Endothelial cell of umbilical vein (primary cell): ENCODE measurements around the gene CLIC3. TPM values are rescaled to one million over a fixed set of nuclear protein-coding genes. Genes with fewer than 3 reads are reported as not detected.
A peak's percentile ranks its signal among the peaks of the same experiment; 100 is the strongest.

Experiments used
- BruUV-seq: library from RNA; stranded (reverse); fragments of 400-500 nt; replicated peaks from 2 replicates; lab custom pipeline; 2021; lab: Mats Ljungman, UMichigan
- CTCF ChIA-PET: fragments of 300-600, 350-600 bp; sonication (Branson Sonifier 250); formaldehyde crosslinking; loops from one replicate; lab custom pipeline; 2021; ENCODE audit warnings: antibody characterized with exemption, inconsistent platforms; lab: Charles Lee
- POLR2A ChIA-PET: fragments of 300-600, 350-600 bp; sonication (Branson Sonifier 250); formaldehyde crosslinking; loops from one replicate; lab custom pipeline; 2021; ENCODE audit warnings: antibody characterized with exemption, inconsistent platforms; lab: Charles Lee
- DNase-seq: peaks from one replicate; pipeline ENCODE4 v3.0.0-alpha.2; 2011; ENCODE audit warnings: low read depth, low spot score
- FAIRE-seq: peaks from 2 replicates; lab custom pipeline; 2011; peaks lifted over from hg19 to GRCh38; lab: Jason Lieb, UNC
- H2AFZ ChIP-seq: 2 replicates; pipeline ENCODE4 v1.6.0; 2012; ENCODE audit warnings: low read depth, low read length, control low read depth, inconsistent platforms
- H3K27ac ChIP-seq: 2 replicates; pipeline ENCODE4 v1.5.1; 2011; ENCODE audit warnings: low read depth, mild to moderate bottlenecking, control low read depth, low read length, moderate library complexity; ENCODE audit not compliant: insufficient read depth
- H3K27me3 ChIP-seq, 2 experiments: 2 replicates each; pipeline versions ENCODE4 v1.6.0 to v1.6.1; 2011; ENCODE audit warnings: low read length in 2 of 2, mixed read lengths in 1 of 2; ENCODE audit not compliant: control insufficient read depth in 2 of 2, insufficient read depth in 2 of 2
- H3K36me3 ChIP-seq, 2 experiments: 2 replicates in 1 of 2; 3 replicates in 1 of 2; pipeline ENCODE4 v1.5.1; 2011; ENCODE audit warnings: low read length in 2 of 2, mild to moderate bottlenecking in 1 of 2, moderate library complexity in 1 of 2; ENCODE audit not compliant: control insufficient read depth in 2 of 2, insufficient read depth in 2 of 2; ENCODE audit errors: extremely low read depth in 1 of 2
- H3K4me1 ChIP-seq: 3 replicates; pipeline ENCODE4 v1.5.1; 2011; ENCODE audit warnings: mild to moderate bottlenecking, low read length; ENCODE audit not compliant: control insufficient read depth, insufficient read depth; ENCODE audit errors: extremely low read depth
- H3K4me2 ChIP-seq: 2 replicates; pipeline ENCODE4 v1.6.1; 2011; ENCODE audit warnings: low read length, control low read depth, mixed read lengths; ENCODE audit not compliant: insufficient read depth
- H3K4me3 ChIP-seq, 3 experiments: fragments of 200-600 bp in 1 of 3; sonication (generic), shearing (Covaris generic) in 1 of 3; replicated peaks in 1 of 3; 2 replicates each; pipeline ENCODE4 v1.5.1; 2011 to 2016; ENCODE audit warnings: control low read depth in 3 of 3, low read length in 3 of 3, mild to moderate bottlenecking in 2 of 3, inconsistent platforms in 1 of 3, low read depth in 1 of 3, moderate library complexity in 1 of 3; ENCODE audit not compliant: insufficient read depth in 1 of 3
- H3K79me2 ChIP-seq: 2 replicates; pipeline ENCODE4 v1.6.0; 2012; ENCODE audit warnings: low read length, inconsistent platforms; ENCODE audit not compliant: control insufficient read depth, insufficient read depth
- H3K9ac ChIP-seq: replicated peaks from 2 replicates; pipeline ENCODE3; 2011; ENCODE audit warnings: low read length, control low read depth; ENCODE audit not compliant: insufficient read depth; ENCODE audit errors: extremely low read depth
- H3K9me1 ChIP-seq: replicated peaks from 3 replicates; pipeline ENCODE4 v1.6.0; 2011; ENCODE audit warnings: mild to moderate bottlenecking, low read length; ENCODE audit not compliant: control insufficient read depth, insufficient read depth; ENCODE audit errors: extremely low read depth
- H3K9me3 ChIP-seq: replicated peaks from 2 replicates; pipeline ENCODE4 v1.5.1; 2012; ENCODE audit warnings: low read length, inconsistent platforms; ENCODE audit not compliant: control insufficient read depth, insufficient read depth
- H4K20me1 ChIP-seq: replicated peaks from 2 replicates; pipeline ENCODE3; 2011; ENCODE audit warnings: mild to moderate bottlenecking, low read length; ENCODE audit not compliant: control insufficient read depth, insufficient read depth; ENCODE audit errors: extremely low read depth
- CTCF ChIP-seq, 2 donors: IDR thresholded peaks; 1 replicate in 1 of 2; 2 replicates in 1 of 2; pipeline ENCODE4 v1.5.1; 2011; ENCODE audit warnings: low read length in 2 of 2, mild to moderate bottlenecking in 2 of 2, moderate library complexity in 2 of 2, control low read depth in 1 of 2, inconsistent platforms in 1 of 2, low read depth in 1 of 2; ENCODE audit not compliant: insufficient read depth in 1 of 2; ENCODE audit errors: extremely low read depth in 1 of 2
- EZH2 ChIP-seq: IDR thresholded peaks from 2 replicates; pipeline ENCODE4 v1.6.1; 2012; ENCODE audit warnings: borderline replicate concordance, low read depth, mild to moderate bottlenecking, moderate library complexity, low read length, inconsistent platforms; ENCODE audit not compliant: severe bottlenecking
- FOS ChIP-seq: IDR thresholded peaks from 2 replicates; pipeline ENCODE4 v1.6.1; 2011; ENCODE audit warnings: mild to moderate bottlenecking, low read length, moderate library complexity, borderline replicate concordance; ENCODE audit not compliant: insufficient read depth
- GATA2 ChIP-seq: IDR thresholded peaks from 2 replicates; pipeline ENCODE4 v1.7.0; 2011; ENCODE audit warnings: low read depth, mild to moderate bottlenecking, moderate library complexity, mixed read lengths, low read length; ENCODE audit not compliant: insufficient read length, insufficient read depth
- JUN ChIP-seq: IDR thresholded peaks from 2 replicates; pipeline ENCODE4 v1.6.1; 2011; ENCODE audit warnings: borderline replicate concordance, low read depth; ENCODE audit not compliant: insufficient read length, insufficient read depth
- MYC ChIP-seq: IDR thresholded peaks from one replicate; pipeline ENCODE4 v1.6.1; 2011; ENCODE audit warnings: mild to moderate bottlenecking, low read depth, low read length
- POLR2A ChIP-seq: IDR thresholded peaks from 2 replicates; pipeline ENCODE4 v1.6.1; 2012; ENCODE audit warnings: low read depth, mild to moderate bottlenecking, control low read depth, low read length
- POLR2AphosphoS5 ChIP-seq: IDR thresholded peaks from 2 replicates; pipeline ENCODE4 v1.6.1; 2012; ENCODE audit warnings: low read depth, mild to moderate bottlenecking, control low read depth, low read length, moderate library complexity; ENCODE audit not compliant: insufficient read depth
- dilution Hi-C: fragments of 300-500 bp; cut with MboI; formaldehyde crosslinking; loops from one replicate; pipeline ENCODE4 v1.15.0; 2019; ENCODE audit warnings: low sequenced_read_pairs; ENCODE audit not compliant: extremely low pct_ligation_motif_present
- intact Hi-C: fragments of 100-400 bp; cut with micrococcal nuclease; formaldehyde crosslinking; loops from one replicate; pipeline ENCODE4 v1.10.0; 2022
- polyA plus RNA-seq, 4 experiments: library from polyadenylated mRNA; depleted of rRNA in 3 of 4; stranded (reverse) in 3 of 4; unstranded in 1 of 4; fragments of >200 nt; gene quantifications; 2 replicates each; pipeline versions ENCODE4 v1.2.1 to v1.2.3, GENCODE V29; 2011 to 2012; ENCODE audit warnings: missing spikeins in 1 of 4
- total RNA-seq: library from RNA; stranded (reverse); gene quantifications from 2 replicates; pipeline ENCODE4 v1.2.3, GENCODE V29; 2021
- TF ChIP-seq, protein P1 (sequence below): IDR thresholded peaks from 2 replicates; pipeline ENCODE4 v1.6.1; 2011; ENCODE audit not compliant: insufficient read depth, insufficient read length

The CLIC3 gene
- total and polyA plus RNA-seq, 2 donors (not counting 3 experiments of a cell fraction or from before 2014, with no cell fraction given), result 2.3 TPM; not detected in 1

- FAIRE-seq (peak; percentile 38), DNase-seq (peak; percentile 31)
- no peaks in the 10 kb centered on the region for H3K27me3 ChIP-seq
- H3K4me1 ChIP-seq, result peaks cover 41% of the 10 kb centered on the region
- H3K79me2 ChIP-seq, result peaks cover 33% of the 10 kb centered on the region
- H3K9ac ChIP-seq, result no peak overlapping the region
- H3K4me3 ChIP-seq, result peak overlapping the region; percentile 28 to 54 (median 44)
- no peaks in the 10 kb centered on the region for H4K20me1 ChIP-seq
- intact Hi-C loops, result loop anchor here (2.0 kb wide), 1 partner anchor 16 kb away; the partner anchor contains the start of gene ABCA2
- no peak for TF ChIP-seq EZH2
- TF ChIP-seq MYC, result no peak
- TF ChIP-seq JUN, result no peak
- no peak for TF ChIP-seq FOS
- no peak for TF ChIP-seq CTCF (IDR thresholded peaks at IDR 0.05; ENCODE audit: extremely low read depth in 1 of 2, insufficient read depth in 1 of 2, low read depth in 1 of 2, low read length in 2 of 2)
- no peak for TF ChIP-seq POLR2AphosphoS5
- TF ChIP-seq POLR2A, result no peak
- TF ChIP-seq, protein P1, sequence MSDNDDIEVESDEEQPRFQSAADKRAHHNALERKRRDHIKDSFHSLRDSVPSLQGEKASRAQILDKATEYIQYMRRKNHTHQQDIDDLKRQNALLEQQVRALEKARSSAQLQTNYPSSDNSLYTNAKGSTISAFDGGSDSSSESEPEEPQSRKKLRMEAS, result no peak
- TF ChIP-seq GATA2, result no peak
- CTCF ChIA-PET, result interaction anchor here (0.5 to 5.2 kb wide), 7 partner anchors 9 to 258 kb away, joined by 3 to 58 read pairs (median 4); no protein-coding TSS in a partner anchor
- no peak overlapping the region for H3K27ac ChIP-seq
- dilution Hi-C loops, result no loop called here
- H3K9me3 ChIP-seq, result no peaks in the 10 kb centered on the region
- H3K9me1 ChIP-seq, result no peaks in the 10 kb centered on the region
- POLR2A ChIA-PET, result no interaction called here
- no peak overlapping the region for H2AFZ ChIP-seq
- peak overlapping the region; percentile 56 for H3K4me2 ChIP-seq
- no TSS peak for BruUV-seq
- peaks cover 0 to 7% of the 10 kb centered on the region in 2 experiments for H3K36me3 ChIP-seq
These were observed 48.3 kb upstream of the CLIC3 start for GRCh38 chr9:137044502-137045177.
